Osteocyte (in vitro differentiated cells): ENCODE results near the gene NHEJ1. TPM values are rescaled to one million over a fixed set of nuclear protein-coding genes. Genes with fewer than 3 reads are reported as not detected.

ENCODE experiments used
- DNase-seq: peaks from one replicate; pipeline ENCODE4 v3.0.0; 2021; ENCODE audit warnings: mixed read lengths; ENCODE audit not compliant: unreplicated experiment; ENCODE audit errors: extremely low spot score
- H3K27ac Mint-ChIP-seq: one replicate; pipeline ENCODE4 v1.8.0; 2021; ENCODE audit warnings: mild to moderate bottlenecking, mixed read lengths; ENCODE audit not compliant: unreplicated experiment
- H3K27me3 Mint-ChIP-seq: one replicate; pipeline ENCODE4 v1.8.0; 2021; ENCODE audit warnings: mixed read lengths; ENCODE audit not compliant: unreplicated experiment
- H3K36me3 Mint-ChIP-seq: one replicate; pipeline ENCODE4 v1.8.0; 2021; ENCODE audit warnings: mixed read lengths; ENCODE audit not compliant: unreplicated experiment
- H3K4me1 Mint-ChIP-seq: one replicate; pipeline ENCODE4 v1.8.0; 2021; ENCODE audit warnings: mixed read lengths; ENCODE audit not compliant: unreplicated experiment
- H3K4me3 Mint-ChIP-seq: one replicate; pipeline ENCODE4 v1.8.0; 2021; ENCODE audit warnings: mild to moderate bottlenecking, moderate library complexity, mixed read lengths; ENCODE audit not compliant: unreplicated experiment
- H3K9me3 Mint-ChIP-seq: one replicate; pipeline ENCODE4 v1.8.0; 2021; ENCODE audit warnings: mixed read lengths; ENCODE audit not compliant: unreplicated experiment
- total RNA-seq: library from RNA; stranded (reverse); gene quantifications from 2 replicates; pipeline ENCODE4 v1.2.1, GENCODE V29; 2021
- TF ChIP-seq, protein P1 (sequence below): fragments of 200-600 bp; sonication (generic); IDR thresholded peaks from 2 replicates; pipeline ENCODE4 v1.5.0; 2021; ENCODE audit warnings: antibody characterized with exemption, mild to moderate bottlenecking, moderate library complexity

NHEJ1 gene
- total RNA-seq, 1 donor from 2014 or later: 19.3 TPM

DNA sequence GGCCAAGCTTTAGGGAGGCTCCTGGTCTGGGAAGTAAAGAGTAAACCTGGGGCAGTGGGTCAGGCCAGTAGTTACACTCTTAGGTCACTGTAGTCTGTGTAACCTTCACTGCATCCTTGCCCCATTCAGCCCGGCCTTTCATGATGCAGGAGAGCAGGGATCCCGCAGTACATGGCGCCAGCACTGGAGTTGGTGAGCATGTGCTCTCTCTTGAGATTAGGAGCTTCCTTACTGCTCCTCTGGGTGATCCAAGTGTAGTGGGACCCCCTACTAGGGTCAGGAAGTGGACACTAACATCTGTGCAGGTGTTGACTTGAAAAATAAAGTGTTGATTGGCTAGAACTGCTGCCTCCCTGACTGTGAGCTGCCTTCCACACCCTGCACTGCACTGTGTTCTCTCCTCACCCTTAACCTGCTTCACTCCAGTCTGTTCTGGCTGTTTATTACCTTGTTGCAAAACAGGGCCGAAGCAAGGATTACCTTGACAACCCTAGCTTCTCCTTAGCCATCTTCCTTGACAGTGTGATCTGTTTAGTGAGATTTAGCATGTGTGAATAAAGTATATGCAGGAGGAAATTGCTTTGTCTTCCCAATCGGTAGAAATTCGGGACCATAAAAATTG lies 22.6 kb upstream of the NHEJ1 start:
- Mint-ChIP-seq H3K4me3 (no peak overlapping the region), H3K4me1 (peaks cover 7% of the 10 kb centered on the region), H3K27me3 (no peaks in the 10 kb centered on the region), H3K9me3 (no peaks in the 10 kb centered on the region), H3K36me3 (peaks cover 35% of the 10 kb centered on the region), H3K27ac (no peak overlapping the region)
- DNase-seq: no peak
- TF ChIP-seq, protein P1, sequence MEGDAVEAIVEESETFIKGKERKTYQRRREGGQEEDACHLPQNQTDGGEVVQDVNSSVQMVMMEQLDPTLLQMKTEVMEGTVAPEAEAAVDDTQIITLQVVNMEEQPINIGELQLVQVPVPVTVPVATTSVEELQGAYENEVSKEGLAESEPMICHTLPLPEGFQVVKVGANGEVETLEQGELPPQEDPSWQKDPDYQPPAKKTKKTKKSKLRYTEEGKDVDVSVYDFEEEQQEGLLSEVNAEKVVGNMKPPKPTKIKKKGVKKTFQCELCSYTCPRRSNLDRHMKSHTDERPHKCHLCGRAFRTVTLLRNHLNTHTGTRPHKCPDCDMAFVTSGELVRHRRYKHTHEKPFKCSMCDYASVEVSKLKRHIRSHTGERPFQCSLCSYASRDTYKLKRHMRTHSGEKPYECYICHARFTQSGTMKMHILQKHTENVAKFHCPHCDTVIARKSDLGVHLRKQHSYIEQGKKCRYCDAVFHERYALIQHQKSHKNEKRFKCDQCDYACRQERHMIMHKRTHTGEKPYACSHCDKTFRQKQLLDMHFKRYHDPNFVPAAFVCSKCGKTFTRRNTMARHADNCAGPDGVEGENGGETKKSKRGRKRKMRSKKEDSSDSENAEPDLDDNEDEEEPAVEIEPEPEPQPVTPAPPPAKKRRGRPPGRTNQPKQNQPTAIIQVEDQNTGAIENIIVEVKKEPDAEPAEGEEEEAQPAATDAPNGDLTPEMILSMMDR: no peak

DNA sequence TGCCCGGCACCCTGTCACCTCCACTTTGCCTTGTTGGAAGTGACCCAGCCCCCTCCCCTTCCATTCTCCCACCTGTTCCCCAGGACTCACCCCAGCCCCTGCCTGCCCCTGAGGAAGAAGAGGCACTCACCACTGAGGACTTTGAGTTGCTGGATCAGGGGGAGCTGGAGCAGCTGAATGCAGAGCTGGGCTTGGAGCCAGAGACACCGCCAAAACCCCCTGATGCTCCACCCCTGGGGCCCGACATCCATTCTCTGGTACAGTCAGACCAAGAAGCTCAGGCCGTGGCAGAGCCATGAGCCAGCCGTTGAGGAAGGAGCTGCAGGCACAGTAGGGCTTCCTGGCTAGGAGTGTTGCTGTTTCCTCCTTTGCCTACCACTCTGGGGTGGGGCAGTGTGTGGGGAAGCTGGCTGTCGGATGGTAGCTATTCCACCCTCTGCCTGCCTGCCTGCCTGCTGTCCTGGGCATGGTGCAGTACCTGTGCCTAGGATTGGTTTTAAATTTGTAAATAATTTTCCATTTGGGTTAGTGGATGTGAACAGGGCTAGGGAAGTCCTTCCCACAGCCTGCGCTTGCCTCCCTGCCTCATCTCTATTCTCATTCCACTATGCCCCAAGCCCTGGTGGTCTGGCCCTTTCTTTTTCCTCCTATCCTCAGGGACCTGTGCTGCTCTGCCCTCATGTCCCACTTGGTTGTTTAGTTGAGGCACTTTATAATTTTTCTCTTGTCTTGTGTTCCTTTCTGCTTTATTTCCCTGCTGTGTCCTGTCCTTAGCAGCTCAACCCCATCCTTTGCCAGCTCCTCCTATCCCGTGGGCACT lies 21.9 kb upstream of the NHEJ1 start:
- H3K27ac Mint-ChIP-seq: no peak overlapping the region
- peaks cover 8% of the 10 kb centered on the region for H3K4me1 Mint-ChIP-seq
- TF ChIP-seq, protein P1: no peak
- H3K27me3 Mint-ChIP-seq: no peaks in the 10 kb centered on the region
- H3K4me3 Mint-ChIP-seq: no peak overlapping the region
- DNase-seq: no peak
- peaks cover 35% of the 10 kb centered on the region for H3K36me3 Mint-ChIP-seq
- H3K9me3 Mint-ChIP-seq: no peaks in the 10 kb centered on the region

DNA sequence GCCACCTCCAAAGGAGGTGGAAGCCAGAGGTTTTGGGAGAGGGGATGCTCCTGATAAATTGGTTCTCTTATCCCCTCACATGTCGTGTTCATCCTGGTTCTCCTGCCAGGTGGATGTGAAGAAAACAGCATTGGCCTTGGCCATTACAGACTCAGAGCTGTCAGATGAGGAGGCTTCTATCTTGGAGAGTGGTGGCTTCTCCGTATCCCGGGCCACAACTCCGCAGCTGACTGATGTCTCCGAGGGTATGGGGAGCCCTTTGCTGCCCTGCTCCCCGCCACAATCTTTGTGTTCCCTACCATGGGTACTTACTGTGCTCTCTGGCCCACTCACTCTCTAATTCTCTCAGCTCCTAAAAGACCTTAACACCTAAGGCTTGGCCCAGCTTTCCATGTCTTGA lies 20.9 kb upstream of the NHEJ1 start:
- H3K4me1 Mint-ChIP-seq: peaks cover 13% of the 10 kb centered on the region
- H3K4me3 Mint-ChIP-seq: no peak overlapping the region
- DNase-seq: no peak
- no peaks in the 10 kb centered on the region for H3K27me3 Mint-ChIP-seq
- H3K27ac Mint-ChIP-seq: no peak overlapping the region
- H3K9me3 Mint-ChIP-seq: no peaks in the 10 kb centered on the region
- H3K36me3 Mint-ChIP-seq: peaks cover 35% of the 10 kb centered on the region
- TF ChIP-seq, protein P1: no peak

DNA sequence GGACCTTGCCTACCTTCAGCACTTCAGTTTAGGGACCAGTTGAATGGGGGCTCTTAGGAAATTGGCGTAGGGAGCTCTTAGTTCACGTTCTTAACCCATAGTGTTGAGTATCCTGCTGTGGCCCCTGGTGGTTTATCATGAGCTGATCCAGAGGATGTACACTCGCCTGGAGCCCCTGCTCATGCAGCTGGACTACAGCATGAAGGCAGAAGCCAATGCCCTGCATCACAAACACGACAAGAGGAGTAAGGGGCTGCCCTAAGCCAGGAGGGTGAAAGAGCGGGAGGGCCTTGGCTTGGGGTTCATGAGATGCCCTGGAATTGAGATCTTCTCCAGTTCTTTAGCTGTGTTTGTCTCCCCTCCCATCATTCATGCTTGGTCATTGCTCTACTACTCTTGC lies 20.3 kb upstream of the NHEJ1 start:
- peaks cover 35% of the 10 kb centered on the region for H3K36me3 Mint-ChIP-seq
- H3K4me3 Mint-ChIP-seq: no peak overlapping the region
- peaks cover 15% of the 10 kb centered on the region for H3K4me1 Mint-ChIP-seq
- DNase-seq: no peak
- no peak overlapping the region for H3K27ac Mint-ChIP-seq
- H3K9me3 Mint-ChIP-seq: no peaks in the 10 kb centered on the region
- no peaks in the 10 kb centered on the region for H3K27me3 Mint-ChIP-seq
- TF ChIP-seq, protein P1: no peak
